CD4-positive, alpha-beta memory T cell (primary cell): Measurements from ENCODE around the gene NADK. TPM values are rescaled to one million over a fixed set of nuclear protein-coding genes. Genes with fewer than 3 reads are reported as not detected.

Experiments used
- CTCF ChIA-PET: fragments of 350-600 bp; sonication (Branson Sonifier 250); formaldehyde crosslinking; loops from one replicate; lab custom pipeline; 2021; ENCODE audit warnings: inconsistent platforms; ENCODE audit not compliant: partially characterized antibody; lab: Charles Lee
- POLR2A ChIA-PET: fragments of 350-600 bp; sonication (Branson Sonifier 250); formaldehyde crosslinking; loops from one replicate; lab custom pipeline; 2021; ENCODE audit not compliant: partially characterized antibody; lab: Charles Lee
- DNase-seq, 5 donors: peaks; one replicate each; pipeline versions ENCODE4 v3.0.0 to v3.0.0-alpha.2; 2020 to 2022; ENCODE audit warnings: mixed read lengths in 1 of 5
- H3K27ac ChIP-seq: one replicate; pipeline ENCODE4 v1.7.0; 2013; ENCODE audit warnings: low read depth, low read length
- H3K27me3 ChIP-seq: 2 replicates; pipeline ENCODE4 v1.7.0; 2013; ENCODE audit warnings: mild to moderate bottlenecking, low read length, moderate library complexity; ENCODE audit not compliant: insufficient read depth
- H3K36me3 ChIP-seq: 2 replicates; pipeline ENCODE4 v1.7.0; 2013; ENCODE audit warnings: mild to moderate bottlenecking, low read length, moderate library complexity; ENCODE audit not compliant: insufficient read depth
- H3K4me1 ChIP-seq: 2 replicates; pipeline ENCODE4 v1.7.0; 2013; ENCODE audit warnings: mild to moderate bottlenecking, low read length, moderate library complexity; ENCODE audit not compliant: insufficient read depth
- H3K4me3 ChIP-seq, 2 donors: one replicate each; pipeline ENCODE4 v1.7.0; 2013; ENCODE audit warnings: low read length in 2 of 2, mild to moderate bottlenecking in 1 of 2
- H3K9me3 ChIP-seq, 2 donors: one replicate each; pipeline ENCODE4 v1.7.0; 2013; ENCODE audit warnings: low read length in 2 of 2, control low read depth in 1 of 2; ENCODE audit not compliant: control insufficient read depth in 1 of 2
- H3K27ac Mint-ChIP-seq, 7 donors: one replicate each; pipeline ENCODE4 v1.8.0; 2020 to 2021; ENCODE audit warnings: mixed read lengths in 7 of 7, mild to moderate bottlenecking in 6 of 7, inconsistent platforms in 3 of 7, moderate library complexity in 3 of 7
- H3K27me3 Mint-ChIP-seq, 2 donors: one replicate each; pipeline ENCODE4 v1.8.0; 2020 to 2021; ENCODE audit warnings: mixed read lengths in 2 of 2
- H3K36me3 Mint-ChIP-seq, 2 donors: one replicate each; pipeline ENCODE4 v1.8.0; 2020 to 2021; ENCODE audit warnings: mixed read lengths in 2 of 2, inconsistent platforms in 1 of 2, mild to moderate bottlenecking in 1 of 2
- H3K4me1 Mint-ChIP-seq, 4 donors: one replicate each; pipeline ENCODE4 v1.8.0; 2020 to 2021; ENCODE audit warnings: mixed read lengths in 4 of 4, mild to moderate bottlenecking in 1 of 4
- H3K4me3 Mint-ChIP-seq, 8 donors: one replicate each; pipeline ENCODE4 v1.8.0; 2020 to 2021; ENCODE audit warnings: mixed read lengths in 8 of 8, mild to moderate bottlenecking in 7 of 8, moderate library complexity in 6 of 8, inconsistent platforms in 3 of 8
- H3K9me3 Mint-ChIP-seq, 8 donors: one replicate each; pipeline ENCODE4 v1.8.0; 2020 to 2021; ENCODE audit warnings: mixed read lengths in 8 of 8, mild to moderate bottlenecking in 5 of 8, inconsistent platforms in 3 of 8, moderate library complexity in 1 of 8
- intact Hi-C: fragments of 100-400 bp; cut with micrococcal nuclease; formaldehyde crosslinking; loops from one replicate; pipeline ENCODE4 v1.15.1; 2023
- polyA plus RNA-seq, 2 donors: library from polyadenylated mRNA; unstranded; fragments of 300-500 nt; fragmentation: Illumina TruSeq; gene quantifications; one replicate each; pipeline ENCODE4 v1.2.3, GENCODE V29; 2021
- total RNA-seq, 2 experiments: library from RNA; stranded (reverse); gene quantifications; one replicate each; pipeline ENCODE4 v1.2.3, GENCODE V29; 2021

The NADK gene
- total and polyA plus RNA-seq, 4 experiments from 2014 or later = 21.0 to 56.0 (median 38.5) TPM

DNA sequence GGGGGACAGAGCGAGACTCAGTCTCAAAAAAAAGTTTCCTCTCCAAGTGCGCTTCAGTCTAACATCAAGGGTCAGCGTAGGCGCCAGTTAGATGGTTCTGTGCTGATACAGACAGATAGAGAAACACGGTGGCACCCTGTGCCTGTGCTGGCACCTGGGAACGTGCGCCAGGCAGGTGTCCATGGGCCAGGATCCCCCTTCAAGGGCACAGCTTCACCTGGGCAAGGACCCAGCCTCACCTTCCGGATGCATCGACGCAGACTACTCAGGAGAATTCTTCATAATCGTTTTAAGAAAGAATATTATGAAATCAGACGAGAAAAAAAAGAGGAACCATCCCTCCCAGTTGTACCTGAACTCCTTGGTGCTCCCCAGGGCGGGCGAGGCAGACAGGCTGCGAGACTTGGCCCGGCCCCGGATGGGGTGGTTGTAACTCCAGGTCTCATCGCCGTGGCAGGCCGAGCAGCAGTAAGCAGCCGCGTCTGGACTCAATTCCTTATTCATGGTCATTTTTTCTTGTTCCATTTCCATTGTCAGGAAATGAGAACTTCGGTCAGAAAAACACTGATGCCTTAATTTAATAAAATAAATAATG, 13.3 kb downstream of the NADK start:
- DNase-seq = no peak
- Histone ChIP-seq H3K27ac (no peak overlapping the region), H3K27me3 (no peaks in the 10 kb centered on the region), H3K4me3 (no peak overlapping the region), H3K36me3 (peaks cover 33% of the 10 kb centered on the region), H3K9me3 (no peaks in the 10 kb centered on the region), H3K4me1 (no peaks in the 10 kb centered on the region)
- no peak overlapping the region for H3K4me3 Mint-ChIP-seq
- intact Hi-C loops = no loop called here
- H3K27ac Mint-ChIP-seq = no peak overlapping the region
- POLR2A ChIA-PET = no interaction called here
- CTCF ChIA-PET = no interaction called here
- peaks cover 0 to 7% (median 3%) of the 10 kb centered on the region in 4 donors for H3K4me1 Mint-ChIP-seq
- H3K27me3 Mint-ChIP-seq = no peaks in the 10 kb centered on the region
- H3K9me3 Mint-ChIP-seq = peaks cover 0 to 4% (median 0%) of the 10 kb centered on the region in 8 donors
- H3K36me3 Mint-ChIP-seq = peaks cover 18 to 29% of the 10 kb centered on the region in 2 donors

DNA sequence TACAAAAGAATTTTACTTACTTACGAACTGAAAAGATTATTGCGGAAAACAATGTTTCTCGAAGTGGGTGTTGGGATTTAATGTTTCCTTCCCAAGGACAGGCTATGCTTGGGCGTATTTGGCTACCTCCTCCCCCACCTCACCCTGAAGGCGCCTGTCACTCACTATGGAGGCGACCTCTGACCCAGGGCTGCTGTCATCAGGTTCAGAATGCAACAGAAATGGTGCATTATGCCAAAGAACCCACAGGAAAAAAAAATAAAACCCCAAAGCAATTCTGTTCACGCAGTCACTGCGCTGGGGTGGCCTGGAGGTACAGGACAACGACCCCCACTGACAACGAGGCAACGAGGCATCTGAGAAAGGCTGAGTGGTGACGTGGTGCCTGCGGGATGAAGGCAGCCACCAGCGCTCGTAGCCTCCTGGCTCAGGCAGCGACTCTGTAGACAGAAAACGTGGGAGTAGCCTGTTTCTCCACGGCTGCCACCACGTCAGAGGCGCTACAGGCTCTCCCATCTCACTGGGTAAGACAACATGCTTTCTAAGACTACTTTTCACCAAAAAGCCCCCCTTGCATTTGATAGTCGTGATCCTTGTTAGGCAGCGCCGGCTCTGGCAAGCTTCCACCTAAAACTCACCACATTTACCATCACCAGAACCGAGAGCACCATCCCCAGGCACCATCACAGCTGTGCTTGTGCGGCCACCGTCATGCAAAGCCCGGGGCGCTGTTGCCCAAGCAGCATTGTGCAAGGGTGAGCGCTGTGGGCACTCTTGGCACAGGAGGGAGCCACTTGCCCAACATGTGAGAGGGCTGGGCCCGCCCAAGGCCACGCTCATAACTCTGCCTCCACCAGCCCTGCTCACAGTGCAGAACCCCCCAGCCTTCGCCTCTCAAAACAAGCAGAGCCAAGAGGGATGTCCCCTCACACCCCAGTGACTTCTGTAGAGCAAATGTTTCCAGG, 14.3 kb downstream of the NADK start:
- intact Hi-C loops = no loop called here
- H3K36me3 Mint-ChIP-seq = peaks cover 17 to 30% of the 10 kb centered on the region in 2 donors
- ChIA-PET CTCF (no interaction called here), POLR2A (no interaction called here)
- peaks cover 0 to 7% (median 3%) of the 10 kb centered on the region in 4 donors for H3K4me1 Mint-ChIP-seq
- no peak overlapping the region for H3K4me3 Mint-ChIP-seq
- H3K27me3 Mint-ChIP-seq = no peaks in the 10 kb centered on the region
- Histone ChIP-seq H3K9me3 (no peaks in the 10 kb centered on the region), H3K4me1 (no peaks in the 10 kb centered on the region), H3K4me3 (no peak overlapping the region), H3K36me3 (peaks cover 33% of the 10 kb centered on the region), H3K27me3 (no peaks in the 10 kb centered on the region), H3K27ac (no peak overlapping the region)
- H3K27ac Mint-ChIP-seq = no peak overlapping the region
- H3K9me3 Mint-ChIP-seq = peaks cover 0 to 2% (median 0%) of the 10 kb centered on the region in 8 donors
- no peak for DNase-seq

DNA sequence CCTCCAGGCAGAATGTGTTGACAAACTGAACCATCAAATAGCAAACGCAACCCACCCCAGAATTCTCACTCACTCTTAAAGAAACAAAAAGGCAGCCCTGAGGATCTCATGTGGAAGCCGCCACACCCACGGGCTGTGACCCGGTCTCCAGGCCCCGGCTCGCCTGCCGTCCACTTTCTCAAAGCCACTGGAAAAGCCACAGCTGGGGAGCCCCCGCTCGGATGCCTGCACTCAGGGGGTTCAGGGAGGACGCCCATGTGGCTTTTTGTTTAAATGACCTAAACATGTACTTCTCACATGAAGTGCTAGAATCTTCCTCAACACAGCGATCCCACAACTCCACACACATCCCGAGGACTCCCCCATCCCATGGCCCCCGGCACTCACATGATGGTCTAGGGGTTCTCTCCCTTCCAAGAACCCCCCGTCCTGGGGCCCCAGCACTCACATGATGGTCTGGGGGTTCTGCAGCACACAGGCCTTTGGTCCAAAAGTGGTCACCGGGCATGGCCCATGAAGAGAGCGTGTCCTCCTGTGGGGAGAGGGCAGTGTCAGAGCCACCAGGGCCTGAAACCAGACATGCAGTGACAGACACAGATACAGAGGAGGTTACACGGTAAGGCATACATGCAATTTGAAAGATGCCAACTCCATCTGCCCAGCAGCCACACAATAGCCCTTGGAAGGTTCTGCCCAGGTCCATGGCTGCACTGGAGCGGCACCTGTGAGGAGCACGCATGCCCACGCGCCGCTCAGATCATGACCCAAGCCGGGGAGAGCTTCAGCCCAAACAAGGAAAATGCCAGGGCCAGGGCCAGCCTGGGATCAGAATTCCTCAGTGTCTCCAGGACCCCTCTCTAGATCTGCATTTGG, 16.5 kb downstream of the NADK start:
- H3K27ac ChIP-seq = no peak overlapping the region
- peak overlapping the region in 2 of 7 donors; percentile 36 to 76 for H3K27ac Mint-ChIP-seq
- H3K9me3 ChIP-seq = no peaks in the 10 kb centered on the region
- H3K4me1 Mint-ChIP-seq = peaks cover 0 to 10% (median under 1%) of the 10 kb centered on the region in 4 donors
- no peak overlapping the region for H3K4me3 ChIP-seq
- H3K4me1 ChIP-seq = no peaks in the 10 kb centered on the region
- H3K27me3 ChIP-seq = no peaks in the 10 kb centered on the region
- no peak overlapping the region for H3K4me3 Mint-ChIP-seq
- H3K36me3 ChIP-seq = peaks cover 30% of the 10 kb centered on the region
- intact Hi-C loops = no loop called here
- POLR2A ChIA-PET = no interaction called here
- H3K36me3 Mint-ChIP-seq = peaks cover 10 to 29% of the 10 kb centered on the region in 2 donors
- H3K27me3 Mint-ChIP-seq = no peaks in the 10 kb centered on the region
- H3K9me3 Mint-ChIP-seq = peaks cover 0 to 2% (median 0%) of the 10 kb centered on the region in 8 donors
- DNase-seq = no peak
- CTCF ChIA-PET = interaction anchor here (1.1 kb wide), 1 partner anchor 93 kb away, joined by 3 read pairs; no protein-coding TSS in a partner anchor

DNA sequence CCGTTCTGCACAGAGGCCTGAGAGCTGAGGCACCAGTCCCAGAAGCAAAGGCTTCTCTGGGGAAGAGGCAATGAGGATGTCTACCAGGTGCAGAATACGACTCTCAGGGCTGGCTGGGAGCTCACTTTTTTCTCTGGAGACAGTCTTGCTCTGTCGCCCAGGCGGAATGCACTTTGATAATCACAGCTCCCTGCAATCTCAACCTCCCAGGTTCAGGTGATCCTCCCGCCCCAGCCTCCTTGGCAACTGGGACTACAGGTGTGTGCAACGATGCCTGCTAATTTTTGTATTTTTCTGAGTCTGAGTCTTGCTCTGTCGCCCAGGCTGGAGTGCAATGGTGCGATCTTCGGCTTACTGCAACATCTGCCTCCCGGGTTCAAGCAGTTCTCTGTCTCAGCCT, 17.6 kb downstream of the NADK start:
- Histone ChIP-seq H3K9me3 (no peaks in the 10 kb centered on the region), H3K27me3 (no peaks in the 10 kb centered on the region), H3K4me3 (no peak overlapping the region), H3K27ac (no peak overlapping the region), H3K4me1 (no peaks in the 10 kb centered on the region), H3K36me3 (peaks cover 40% of the 10 kb centered on the region)
- Mint-ChIP-seq H3K4me3 (no peak overlapping the region), H3K27me3 (no peaks in the 10 kb centered on the region), H3K9me3 (peaks cover 0 to 2% (median 0%) of the 10 kb centered on the region in 8 donors), H3K4me1 (peaks cover 0 to 10% (median 0%) of the 10 kb centered on the region in 4 donors), H3K27ac (no peak overlapping the region), H3K36me3 (peaks cover 14 to 28% of the 10 kb centered on the region in 2 donors)
- no peak for DNase-seq
- intact Hi-C loops = no loop called here
- CTCF ChIA-PET = interaction anchor here (1.1 kb wide), 1 partner anchor 94 kb away, joined by 3 read pairs; no protein-coding TSS in a partner anchor
- POLR2A ChIA-PET = no interaction called here

DNA sequence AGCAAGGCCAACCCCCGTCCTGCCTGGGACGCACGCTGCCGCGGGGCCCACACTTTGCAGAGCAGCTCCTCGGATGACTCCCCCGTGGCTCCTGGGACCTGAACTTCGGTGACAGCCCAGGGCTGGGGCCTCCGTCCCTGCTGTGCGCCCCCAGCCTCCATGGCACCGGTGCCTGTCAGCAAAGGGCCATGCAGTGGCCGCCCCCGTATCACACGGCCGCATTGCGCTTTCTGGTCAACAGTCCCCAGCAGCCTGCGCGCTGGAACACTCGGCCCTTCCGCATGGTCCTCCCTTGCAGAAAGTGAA, 18.0 kb downstream of the NADK start:
- intact Hi-C loops = no loop called here
- Histone ChIP-seq H3K9me3 (no peaks in the 10 kb centered on the region), H3K4me1 (no peaks in the 10 kb centered on the region), H3K36me3 (peaks cover 41% of the 10 kb centered on the region), H3K27me3 (no peaks in the 10 kb centered on the region), H3K27ac (no peak overlapping the region), H3K4me3 (no peak overlapping the region)
- H3K9me3 Mint-ChIP-seq = peaks cover 0 to 2% (median 0%) of the 10 kb centered on the region in 8 donors
- peaks cover 0 to 10% (median 0%) of the 10 kb centered on the region in 4 donors for H3K4me1 Mint-ChIP-seq
- CTCF ChIA-PET = no interaction called here
- H3K27me3 Mint-ChIP-seq = no peaks in the 10 kb centered on the region
- H3K4me3 Mint-ChIP-seq = no peak overlapping the region
- peaks cover 14 to 29% of the 10 kb centered on the region in 2 donors for H3K36me3 Mint-ChIP-seq
- H3K27ac Mint-ChIP-seq = no peak overlapping the region
- POLR2A ChIA-PET = no interaction called here
- DNase-seq = no peak

DNA sequence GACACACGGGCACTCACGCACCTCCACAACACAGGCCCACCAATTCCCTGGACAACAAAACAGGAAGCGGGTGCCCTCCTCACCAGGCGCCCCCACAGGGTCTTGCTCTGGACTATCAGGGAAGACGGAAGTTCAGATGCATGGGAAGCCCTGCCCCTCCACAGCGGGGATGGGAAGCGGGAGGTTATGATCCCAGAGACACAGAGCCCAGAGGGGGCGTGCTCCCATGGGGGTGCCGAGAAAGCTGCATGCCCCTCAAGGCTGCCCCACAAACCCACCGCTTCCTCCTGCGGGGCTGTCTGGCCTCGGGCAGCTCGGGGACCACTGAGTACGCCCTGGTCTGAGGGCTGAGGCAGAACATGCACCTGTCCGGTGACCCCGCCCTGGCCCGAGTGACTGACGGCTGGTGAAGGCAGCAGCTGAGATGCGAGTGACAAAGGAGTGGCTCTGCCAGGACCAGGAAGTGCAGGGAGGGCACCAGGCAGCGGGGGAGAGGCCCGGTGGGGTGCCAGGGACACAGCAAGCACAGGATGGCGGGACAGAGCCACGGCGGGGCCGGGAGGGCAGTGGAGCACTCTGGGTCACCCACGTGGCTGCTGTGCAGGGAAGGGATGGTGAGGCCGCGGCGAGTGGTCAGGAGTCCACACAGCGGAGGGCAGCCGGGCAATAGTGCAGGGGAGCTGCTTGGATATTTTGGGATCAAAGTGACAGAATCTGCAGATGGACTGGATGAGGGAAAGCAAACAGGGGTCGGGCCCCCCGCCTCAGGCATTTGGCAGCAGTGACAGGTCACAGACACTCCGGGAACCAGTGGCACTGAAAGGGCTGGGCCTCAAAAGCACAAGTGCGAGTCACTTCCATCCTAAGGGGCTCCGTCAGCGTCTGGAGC, 18.6 kb downstream of the NADK start:
- no peak for DNase-seq
- H3K27ac Mint-ChIP-seq = no peak overlapping the region
- Histone ChIP-seq H3K9me3 (no peaks in the 10 kb centered on the region), H3K27ac (no peak overlapping the region), H3K4me3 (no peak overlapping the region), H3K36me3 (peaks cover 41% of the 10 kb centered on the region), H3K4me1 (no peaks in the 10 kb centered on the region), H3K27me3 (no peaks in the 10 kb centered on the region)
- intact Hi-C loops = no loop called here
- POLR2A ChIA-PET = interaction anchor here (1.3 kb wide), 1 partner anchor 23 kb away, joined by 4 read pairs; no protein-coding TSS in a partner anchor
- peaks cover 14 to 27% of the 10 kb centered on the region in 2 donors for H3K36me3 Mint-ChIP-seq
- peaks cover 0 to 2% (median 0%) of the 10 kb centered on the region in 8 donors for H3K9me3 Mint-ChIP-seq
- peaks cover 0 to 10% (median 0%) of the 10 kb centered on the region in 4 donors for H3K4me1 Mint-ChIP-seq
- CTCF ChIA-PET = no interaction called here
- H3K27me3 Mint-ChIP-seq = no peaks in the 10 kb centered on the region
- H3K4me3 Mint-ChIP-seq = no peak overlapping the region
